Keratinocyte (primary cell): ENCODE data around the gene THOC1. TPM values are rescaled to one million over a fixed set of nuclear protein-coding genes. Genes with fewer than 3 reads are reported as not detected.

Source experiments
- DNase-seq: peaks from one replicate; pipeline ENCODE4 v3.0.0-alpha.2; 2011; ENCODE audit warnings: low read depth, missing footprints, low spot score
- FAIRE-seq: peaks from 2 replicates; lab custom pipeline; 2011; peaks lifted over from hg19 to GRCh38; lab: Jason Lieb, UNC
- H2AFZ ChIP-seq: 2 replicates; pipeline ENCODE4 v1.6.0; 2012; ENCODE audit warnings: low read length, control low read depth, inconsistent platforms; ENCODE audit not compliant: control insufficient read depth
- H3K27ac ChIP-seq: 2 replicates; pipeline ENCODE4 v1.5.1; 2011; ENCODE audit warnings: low read length; ENCODE audit not compliant: control insufficient read depth, insufficient read depth
- H3K27me3 ChIP-seq: 3 replicates; pipeline ENCODE4 v1.6.0; 2011; ENCODE audit warnings: low read length; ENCODE audit not compliant: control insufficient read depth, insufficient read depth; ENCODE audit errors: extremely low read depth
- H3K36me3 ChIP-seq, 2 experiments: 2 replicates in 1 of 2; 3 replicates in 1 of 2; pipeline ENCODE4 v1.5.1; 2011; ENCODE audit warnings: low read length in 2 of 2, mild to moderate bottlenecking in 1 of 2; ENCODE audit not compliant: control insufficient read depth in 2 of 2, insufficient read depth in 2 of 2; ENCODE audit errors: extremely low read depth in 1 of 2
- H3K4me1 ChIP-seq: 3 replicates; pipeline ENCODE4 v1.5.1; 2011; ENCODE audit warnings: low read length; ENCODE audit not compliant: control insufficient read depth, insufficient read depth; ENCODE audit errors: extremely low read depth
- H3K4me2 ChIP-seq: 3 replicates; pipeline ENCODE4 v1.6.0; 2011; ENCODE audit warnings: low read depth, low read length; ENCODE audit not compliant: control insufficient read depth, insufficient read depth; ENCODE audit errors: extremely low read depth
- H3K4me3 ChIP-seq, 3 experiments: fragments of 200-600 bp in 1 of 3; sonication (generic) in 1 of 3; 2 replicates in 2 of 3; 3 replicates in 1 of 3; pipeline ENCODE4 v1.5.1; 2011 to 2016; ENCODE audit warnings: low read length in 3 of 3, mild to moderate bottlenecking in 3 of 3, control low read depth in 2 of 3, inconsistent platforms in 1 of 3, low read depth in 1 of 3, mixed read lengths in 1 of 3, mixed run types in 1 of 3, moderate library complexity in 1 of 3; ENCODE audit not compliant: control insufficient read depth in 2 of 3, insufficient read depth in 2 of 3; ENCODE audit errors: extremely low read depth in 1 of 3
- H3K79me2 ChIP-seq: 2 replicates; pipeline ENCODE4 v1.6.0; 2012; ENCODE audit warnings: low read length; ENCODE audit not compliant: control insufficient read depth, insufficient read depth
- H3K9ac ChIP-seq: 3 replicates; pipeline ENCODE4 v1.6.0; 2011; ENCODE audit warnings: low read length; ENCODE audit not compliant: control insufficient read depth, insufficient read depth; ENCODE audit errors: extremely low read depth
- H3K9me1 ChIP-seq: 3 replicates; pipeline ENCODE4 v1.6.0; 2011; ENCODE audit warnings: low read length; ENCODE audit not compliant: control insufficient read depth, insufficient read depth; ENCODE audit errors: extremely low read depth
- H3K9me3 ChIP-seq: 2 replicates; pipeline ENCODE4 v1.5.1; 2012; ENCODE audit warnings: low read depth, low read length; ENCODE audit not compliant: control insufficient read depth
- H4K20me1 ChIP-seq: 3 replicates; pipeline ENCODE4 v1.6.0; 2011; ENCODE audit warnings: low read length; ENCODE audit not compliant: control insufficient read depth, insufficient read depth; ENCODE audit errors: extremely low read depth
- EZH2 ChIP-seq: IDR thresholded peaks from one replicate; pipeline ENCODE4 v1.6.1; 2012; ENCODE audit warnings: inconsistent platforms, mild to moderate bottlenecking, low read length, moderate library complexity
- dilution Hi-C: fragments of 300-500 bp; cut with MboI; formaldehyde crosslinking; loops from one replicate; pipeline ENCODE4 v1.7.0; 2020; ENCODE audit warnings: low sequenced_read_pairs; ENCODE audit not compliant: extremely low pct_ligation_motif_present
- polyA plus RNA-seq, 5 experiments: library from polyadenylated mRNA; depleted of rRNA in 3 of 5; stranded (reverse) in 3 of 5; stranded (forward) in 1 of 5; unstranded in 1 of 5; fragments of >200 nt; gene quantifications; 1 replicate in 1 of 5; 2 replicates in 3 of 5; 3 replicates in 1 of 5; pipeline versions ENCODE4 v1.2.1 to v1.2.3, GENCODE V29; 2011 to 2012; ENCODE audit warnings: missing spikeins in 2 of 5, low read depth in 1 of 5, low replicate concordance in 1 of 5
- TF ChIP-seq, protein P1 (sequence below), 3 experiments: IDR thresholded peaks in 1 of 3; conservative IDR thresholded peaks in 1 of 3; optimal IDR thresholded peaks in 1 of 3; 2 replicates in 2 of 3; 3 replicates in 1 of 3; pipeline versions ENCODE3 to v1.5.1; 2011; ENCODE audit warnings: low read length in 3 of 3, mild to moderate bottlenecking in 3 of 3, moderate library complexity in 2 of 3, control low read depth in 1 of 3, inconsistent platforms in 1 of 3; ENCODE audit not compliant: insufficient read depth in 2 of 3; ENCODE audit errors: extremely low read depth in 1 of 3

Gene THOC1
- polyA plus RNA-seq, 1 donor (not counting 4 experiments of a cell fraction or from before 2014, with no cell fraction given), result 35.8 TPM

DNA sequence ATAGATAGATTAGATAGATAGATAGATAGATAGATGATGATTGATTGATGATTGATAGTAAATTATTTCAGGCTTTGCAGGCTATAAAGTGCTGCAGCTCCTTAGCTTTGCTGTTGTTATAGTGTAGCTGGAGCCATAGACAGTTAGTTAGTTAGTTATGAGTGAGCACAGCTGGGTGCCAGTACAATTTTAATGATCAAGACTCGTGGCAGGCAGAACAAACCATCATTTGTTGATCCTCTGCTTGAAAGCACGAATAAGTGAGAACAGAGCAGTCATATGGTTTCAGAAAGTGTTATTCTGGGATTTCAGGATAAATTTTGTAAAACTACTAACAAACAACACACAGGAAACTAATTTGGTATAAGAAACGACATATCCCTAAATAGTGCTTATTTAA lies 53.9 kb downstream of the THOC1 start:
- Histone ChIP-seq H4K20me1 (no peaks in the 10 kb centered on the region), H3K9me3 (no peaks in the 10 kb centered on the region), H3K27me3 (no peaks in the 10 kb centered on the region), H3K4me1 (no peaks in the 10 kb centered on the region), H3K36me3 (peaks cover 18 to 40% of the 10 kb centered on the region in 2 experiments), H2AFZ (no peak overlapping the region), H3K79me2 (no peaks in the 10 kb centered on the region), H3K27ac (no peak overlapping the region), H3K4me3 (no peak overlapping the region), H3K9ac (no peak overlapping the region), H3K9me1 (no peaks in the 10 kb centered on the region), H3K4me2 (no peak overlapping the region)
- DNase-seq (no peak), FAIRE-seq (no peak)
- dilution Hi-C loops, result no loop called here
- TF ChIP-seq, protein P1, sequence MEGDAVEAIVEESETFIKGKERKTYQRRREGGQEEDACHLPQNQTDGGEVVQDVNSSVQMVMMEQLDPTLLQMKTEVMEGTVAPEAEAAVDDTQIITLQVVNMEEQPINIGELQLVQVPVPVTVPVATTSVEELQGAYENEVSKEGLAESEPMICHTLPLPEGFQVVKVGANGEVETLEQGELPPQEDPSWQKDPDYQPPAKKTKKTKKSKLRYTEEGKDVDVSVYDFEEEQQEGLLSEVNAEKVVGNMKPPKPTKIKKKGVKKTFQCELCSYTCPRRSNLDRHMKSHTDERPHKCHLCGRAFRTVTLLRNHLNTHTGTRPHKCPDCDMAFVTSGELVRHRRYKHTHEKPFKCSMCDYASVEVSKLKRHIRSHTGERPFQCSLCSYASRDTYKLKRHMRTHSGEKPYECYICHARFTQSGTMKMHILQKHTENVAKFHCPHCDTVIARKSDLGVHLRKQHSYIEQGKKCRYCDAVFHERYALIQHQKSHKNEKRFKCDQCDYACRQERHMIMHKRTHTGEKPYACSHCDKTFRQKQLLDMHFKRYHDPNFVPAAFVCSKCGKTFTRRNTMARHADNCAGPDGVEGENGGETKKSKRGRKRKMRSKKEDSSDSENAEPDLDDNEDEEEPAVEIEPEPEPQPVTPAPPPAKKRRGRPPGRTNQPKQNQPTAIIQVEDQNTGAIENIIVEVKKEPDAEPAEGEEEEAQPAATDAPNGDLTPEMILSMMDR (optimal IDR thresholded peaks at IDR 0.05 in 1 of 3, IDR thresholded peaks at IDR 0.05 in 1 of 3, conservative IDR thresholded peaks at IDR 0.05 in 1 of 3; ENCODE audit: extremely low read depth in 1 of 3, insufficient read depth in 2 of 3, low read length in 3 of 3), result no peak
- TF ChIP-seq EZH2, result no peak

GRCh38 chr18:213505-213904 lies 54.3 kb downstream of the THOC1 start:
- no peak for DNase-seq
- no peak for FAIRE-seq
- H3K79me2 ChIP-seq, result no peaks in the 10 kb centered on the region
- no peaks in the 10 kb centered on the region for H3K9me1 ChIP-seq
- no peak overlapping the region for H3K4me2 ChIP-seq
- H3K27me3 ChIP-seq, result no peaks in the 10 kb centered on the region
- no peaks in the 10 kb centered on the region for H3K4me1 ChIP-seq
- no peaks in the 10 kb centered on the region for H4K20me1 ChIP-seq
- H3K27ac ChIP-seq, result no peak overlapping the region
- H3K9me3 ChIP-seq, result no peaks in the 10 kb centered on the region
- no peak overlapping the region for H3K9ac ChIP-seq
- no peak overlapping the region for H3K4me3 ChIP-seq
- dilution Hi-C loops, result no loop called here
- H3K36me3 ChIP-seq, result peaks cover 18 to 39% of the 10 kb centered on the region in 2 experiments
- TF ChIP-seq EZH2, result no peak
- no peak overlapping the region for H2AFZ ChIP-seq

- TF ChIP-seq, protein P1 (optimal IDR thresholded peaks at IDR 0.05 in 1 of 3, IDR thresholded peaks at IDR 0.05 in 1 of 3, conservative IDR thresholded peaks at IDR 0.05 in 1 of 3; ENCODE audit: extremely low read depth in 1 of 3, insufficient read depth in 2 of 3, low read length in 3 of 3), result no peak
- no peak for TF ChIP-seq EZH2
- no peak for DNase-seq
- peaks cover 14 to 32% of the 10 kb centered on the region in 2 experiments for H3K36me3 ChIP-seq
- no peaks in the 10 kb centered on the region for H3K9me1 ChIP-seq
- H2AFZ ChIP-seq, result no peak overlapping the region
- no peak overlapping the region for H3K27ac ChIP-seq
- H3K4me1 ChIP-seq, result no peaks in the 10 kb centered on the region
- H4K20me1 ChIP-seq, result no peaks in the 10 kb centered on the region
- no peak overlapping the region for H3K4me2 ChIP-seq
- FAIRE-seq, result no peak
- H3K4me3 ChIP-seq, result no peak overlapping the region
- no peaks in the 10 kb centered on the region for H3K9me3 ChIP-seq
- no peaks in the 10 kb centered on the region for H3K79me2 ChIP-seq
- dilution Hi-C loops, result no loop called here
- no peaks in the 10 kb centered on the region for H3K27me3 ChIP-seq
- H3K9ac ChIP-seq, result no peak overlapping the region
Observed at GRCh38 chr18:212780-213179, 55.1 kb downstream of the THOC1 start.
